ENCODE measurements around the gene SPRY4.

GRCh38 chr5:142358648-142359047, 33.8 kb upstream of the SPRY4 start:
- TF ChIP-seq NFE2L2 (IDR thresholded peaks at IDR 0.05; ENCODE audit: low read depth, low read length) (no peak), CTCF (conservative IDR thresholded peaks at IDR 0.05; ENCODE audit: low read depth, low read length) (no peak), RCOR1 (IDR thresholded peaks at IDR 0.05; ENCODE audit: insufficient replicate concordance, low read length) (no peak), POLR2A (IDR thresholded peaks at IDR 0.05; ENCODE audit: low read depth, low read length) (no peak), RFX5 (IDR thresholded peaks at IDR 0.05; ENCODE audit: low read depth, low read length) (no peak), CEBPB (IDR thresholded peaks at IDR 0.05; ENCODE audit: low read depth, low read length) (no peak), CHD1 (IDR thresholded peaks at IDR 0.05; ENCODE audit: low read depth, low read length) (no peak), RAD21 (IDR thresholded peaks at IDR 0.05; ENCODE audit: low read length) (no peak), MAZ (IDR thresholded peaks at IDR 0.05; ENCODE audit: borderline replicate concordance, low read depth, low read length) (no peak)

All from IMR-90 (cell line).